Right atrium auricular region (tissue), 2 donors: Measurements from ENCODE around the gene COL23A1. TPM values are rescaled to one million over a fixed set of nuclear protein-coding genes. Genes with fewer than 3 reads are reported as not detected.

Experiments
- DNase-seq: peaks from one replicate; pipeline ENCODE4 v3.0.0-alpha.2; 2019; ENCODE audit warnings: low spot score
- H3K27ac ChIP-seq, 2 donors: fragments of 200-600 bp; sonication (generic); 1 replicate in 1 of 2; 2 replicates in 1 of 2; pipeline ENCODE4 v1.5.1; 2016 to 2019
- H3K27me3 ChIP-seq, 2 donors: fragments of 200-600 bp; sonication (generic); one replicate each; pipeline versions ENCODE4 v1.5.1 to v1.6.0; 2017 to 2019
- H3K36me3 ChIP-seq: fragments of 200-600 bp; sonication (generic); one replicate; pipeline ENCODE4 v1.5.1; 2016
- H3K4me1 ChIP-seq, 2 donors: fragments of 200-600 bp; sonication (generic); one replicate each; pipeline versions ENCODE4 v1.5.1 to v1.6.0; 2017 to 2019
- H3K4me3 ChIP-seq, 2 donors: fragments of 200-600 bp; sonication (generic); 1 replicate in 1 of 2; 2 replicates in 1 of 2; pipeline ENCODE4 v1.5.1; 2017 to 2019; ENCODE audit warnings: mild to moderate bottlenecking in 1 of 2, moderate library complexity in 1 of 2
- H3K9me3 ChIP-seq, 2 donors: fragments of 200-600 bp; sonication (generic); one replicate each; pipeline ENCODE4 v1.5.1; 2019
- total RNA-seq, 2 donors: library from RNA; depleted of rRNA; stranded (reverse); fragments of >200 nt; gene quantifications; one replicate each; pipeline ENCODE4 v1.1.0, GENCODE V29; 2016
- TF ChIP-seq, protein P1 (sequence below), 2 donors: fragments of 200-600 bp; sonication (generic); IDR thresholded peaks; one replicate each; pipeline ENCODE4 v1.5.1; 2019; ENCODE audit warnings: antibody characterized with exemption in 2 of 2

Gene COL23A1
- 1 to 10 TPM; 5.7 to 6.8 TPM for total RNA-seq

DNA sequence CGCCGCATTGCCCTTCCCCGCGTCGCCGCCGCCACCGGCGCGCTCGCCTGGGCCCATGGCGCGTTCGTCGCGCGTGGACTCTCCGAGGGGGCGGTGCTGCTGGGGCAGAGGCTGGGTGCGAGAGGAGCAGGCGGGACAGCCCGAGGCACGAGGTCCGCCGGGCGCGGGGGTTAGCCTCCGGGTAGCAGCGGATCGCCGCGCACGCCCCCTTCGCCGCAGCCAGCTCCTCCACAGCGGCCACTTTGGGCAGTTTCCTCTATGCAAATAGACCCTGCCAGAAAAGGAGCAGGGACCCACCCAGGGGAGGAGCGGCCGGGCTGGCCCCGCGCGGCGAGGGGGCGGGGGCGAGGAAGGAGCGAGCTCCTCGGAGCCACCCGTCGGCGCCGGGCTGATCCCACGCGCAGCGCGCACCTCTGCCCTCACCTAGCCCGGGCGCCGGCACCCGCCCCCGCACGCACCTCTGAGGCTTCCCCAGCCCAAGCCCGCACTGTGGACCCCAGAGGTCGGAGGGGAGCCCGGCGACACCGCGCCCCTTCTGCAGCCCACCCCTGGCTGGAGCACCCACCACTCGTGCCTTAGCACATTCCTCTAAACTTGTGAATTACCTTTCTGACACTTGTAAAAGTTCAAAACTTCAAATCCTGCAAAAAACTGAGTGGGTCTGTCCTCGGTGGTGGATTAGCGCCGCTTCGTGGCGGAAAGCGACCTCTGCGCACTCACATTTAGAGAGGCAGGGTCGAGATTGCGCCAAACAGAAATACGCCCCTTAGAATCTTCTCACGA, at the start of gene COL23A1:
COL23A1 (minus strand) TSS at position 253 of the 783 bp plus-strand sequence.
- H3K9me3 ChIP-seq, result peaks cover 0 to 9% of the 10 kb centered on the region in 2 donors
- H3K36me3 ChIP-seq, result no peaks in the 10 kb centered on the region
- peaks cover 0 to 20% of the 10 kb centered on the region in 2 donors for H3K4me1 ChIP-seq
- no peaks in the 10 kb centered on the region for H3K27me3 ChIP-seq
- DNase-seq, result no peak
- H3K4me3 ChIP-seq, result peak within 1 kb of the TSS; percentile 45 to 59
- TF ChIP-seq, protein P1, sequence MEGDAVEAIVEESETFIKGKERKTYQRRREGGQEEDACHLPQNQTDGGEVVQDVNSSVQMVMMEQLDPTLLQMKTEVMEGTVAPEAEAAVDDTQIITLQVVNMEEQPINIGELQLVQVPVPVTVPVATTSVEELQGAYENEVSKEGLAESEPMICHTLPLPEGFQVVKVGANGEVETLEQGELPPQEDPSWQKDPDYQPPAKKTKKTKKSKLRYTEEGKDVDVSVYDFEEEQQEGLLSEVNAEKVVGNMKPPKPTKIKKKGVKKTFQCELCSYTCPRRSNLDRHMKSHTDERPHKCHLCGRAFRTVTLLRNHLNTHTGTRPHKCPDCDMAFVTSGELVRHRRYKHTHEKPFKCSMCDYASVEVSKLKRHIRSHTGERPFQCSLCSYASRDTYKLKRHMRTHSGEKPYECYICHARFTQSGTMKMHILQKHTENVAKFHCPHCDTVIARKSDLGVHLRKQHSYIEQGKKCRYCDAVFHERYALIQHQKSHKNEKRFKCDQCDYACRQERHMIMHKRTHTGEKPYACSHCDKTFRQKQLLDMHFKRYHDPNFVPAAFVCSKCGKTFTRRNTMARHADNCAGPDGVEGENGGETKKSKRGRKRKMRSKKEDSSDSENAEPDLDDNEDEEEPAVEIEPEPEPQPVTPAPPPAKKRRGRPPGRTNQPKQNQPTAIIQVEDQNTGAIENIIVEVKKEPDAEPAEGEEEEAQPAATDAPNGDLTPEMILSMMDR (IDR thresholded peaks at IDR 0.05), result peak; percentile 54 to 82
- peak within 1 kb of the TSS; percentile 61 to 68 for H3K27ac ChIP-seq

DNA sequence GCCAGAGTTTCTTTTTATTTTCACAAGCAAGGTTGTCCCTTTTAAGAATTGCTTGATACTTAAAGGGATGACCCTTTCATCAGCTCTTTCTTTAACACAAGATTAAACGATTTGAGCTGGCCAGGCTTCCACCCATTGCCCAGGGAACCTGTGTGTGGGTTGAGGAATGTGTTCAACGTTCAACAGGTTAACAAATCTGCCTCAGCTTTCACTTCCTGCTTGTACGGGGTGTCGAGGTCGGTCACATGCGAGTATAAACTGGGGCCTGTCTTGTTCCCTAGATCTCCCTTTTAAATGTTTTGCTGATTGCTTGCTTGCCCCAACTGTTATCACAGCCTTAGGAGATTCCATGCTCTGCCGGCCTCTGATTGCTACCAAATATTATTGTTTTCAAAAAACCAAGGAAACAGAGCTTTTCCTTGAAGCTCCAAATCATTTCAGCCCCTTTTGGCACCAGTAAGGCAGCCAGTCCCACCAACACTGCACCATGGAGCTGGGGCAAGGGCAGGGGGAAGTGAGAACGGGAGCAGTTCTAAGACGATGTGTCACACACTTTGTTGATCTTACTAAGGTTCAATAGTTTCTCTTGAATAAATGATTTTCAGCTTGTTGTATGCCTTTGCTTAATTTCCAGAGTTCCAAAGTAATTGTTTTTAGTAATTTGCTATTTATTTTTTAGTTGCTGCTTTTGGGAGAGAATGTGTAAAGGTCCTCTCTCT, 47.3 kb upstream of the COL23A1 start:
- H3K27me3 ChIP-seq, result no peaks in the 10 kb centered on the region
- no peaks in the 10 kb centered on the region for H3K4me1 ChIP-seq
- DNase-seq, result no peak
- H3K9me3 ChIP-seq, result no peaks in the 10 kb centered on the region
- H3K27ac ChIP-seq, result no peak overlapping the region
- TF ChIP-seq, protein P1 (IDR thresholded peaks at IDR 0.05), result no peak
- no peak overlapping the region for H3K4me3 ChIP-seq
- no peaks in the 10 kb centered on the region for H3K36me3 ChIP-seq

DNA sequence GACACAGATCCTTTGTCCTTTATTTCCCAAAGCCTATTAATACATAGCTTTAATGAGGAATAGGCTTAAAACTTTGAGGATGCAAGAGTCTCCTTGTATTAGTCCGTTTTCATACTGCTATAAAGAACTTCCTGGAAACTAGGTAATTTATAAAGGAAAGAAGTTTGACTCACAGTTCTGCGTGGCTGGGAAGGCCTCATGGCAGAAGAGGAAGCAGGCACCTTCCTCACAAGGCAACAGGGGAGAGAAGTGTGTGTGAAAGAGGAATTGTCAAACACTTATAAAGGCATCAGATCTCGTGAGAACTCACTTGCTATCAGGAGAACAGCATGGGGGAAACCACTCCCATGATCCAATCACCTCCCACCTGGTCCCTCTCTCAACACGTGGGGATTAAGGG, 42.1 kb upstream of the COL23A1 start:
- no peaks in the 10 kb centered on the region for H3K4me1 ChIP-seq
- H3K4me3 ChIP-seq, result no peak overlapping the region
- no peaks in the 10 kb centered on the region for H3K27me3 ChIP-seq
- H3K27ac ChIP-seq, result no peak overlapping the region
- H3K9me3 ChIP-seq, result no peaks in the 10 kb centered on the region
- H3K36me3 ChIP-seq, result no peaks in the 10 kb centered on the region
- DNase-seq, result no peak
- TF ChIP-seq, protein P1 (IDR thresholded peaks at IDR 0.05), result no peak

DNA sequence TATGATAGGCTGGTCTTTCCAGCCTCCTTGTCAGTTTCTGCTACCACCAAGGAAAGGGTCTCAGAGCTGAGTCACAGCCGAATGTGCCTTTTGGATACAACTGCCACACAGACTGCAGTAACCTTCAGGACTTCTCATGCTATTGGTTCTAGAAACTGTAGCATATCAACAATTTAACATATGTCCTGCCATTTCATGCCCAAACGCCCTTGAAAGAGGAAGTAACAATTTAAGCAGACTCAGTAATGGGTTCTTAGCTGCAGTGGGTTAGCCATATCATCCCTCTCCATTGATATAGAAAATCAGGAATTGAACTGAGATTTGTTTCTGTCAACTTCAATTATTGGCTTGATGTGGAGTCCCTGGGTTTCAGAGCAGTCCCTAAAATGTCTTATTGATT, 40.8 kb upstream of the COL23A1 start:
- Histone ChIP-seq H3K36me3 (no peaks in the 10 kb centered on the region), H3K9me3 (no peaks in the 10 kb centered on the region), H3K4me3 (no peak overlapping the region), H3K4me1 (no peaks in the 10 kb centered on the region), H3K27me3 (no peaks in the 10 kb centered on the region), H3K27ac (no peak overlapping the region)
- TF ChIP-seq, protein P1 (IDR thresholded peaks at IDR 0.05), result no peak
- DNase-seq, result no peak

DNA sequence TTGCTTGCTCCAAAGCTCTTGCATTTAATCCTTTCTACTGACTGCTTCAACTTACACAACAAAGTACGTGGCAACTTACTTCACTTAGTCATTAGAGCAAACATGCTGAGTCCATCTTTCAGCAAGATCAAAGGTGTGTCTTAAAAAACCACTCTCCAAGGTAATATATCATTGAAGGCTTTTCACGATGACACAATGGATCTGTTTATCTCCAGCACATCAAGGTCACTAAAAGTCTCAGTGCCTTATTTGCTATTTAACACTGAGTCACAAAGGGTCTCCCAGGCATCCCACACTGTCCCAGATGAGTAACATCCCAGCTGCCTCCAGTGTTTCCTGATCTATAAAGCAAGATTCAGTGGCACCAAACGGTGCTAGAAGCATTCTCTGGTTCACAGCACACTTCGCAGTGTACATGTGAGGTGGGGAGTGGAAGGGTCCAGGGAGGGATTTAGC, 40.3 kb upstream of the COL23A1 start:
- no peak overlapping the region for H3K4me3 ChIP-seq
- DNase-seq, result no peak
- TF ChIP-seq, protein P1 (IDR thresholded peaks at IDR 0.05), result no peak

More for the DNA sequence above, 40.3 kb upstream of the COL23A1 start:
- no peak overlapping the region for H3K27ac ChIP-seq
- no peaks in the 10 kb centered on the region for H3K4me1 ChIP-seq
- no peaks in the 10 kb centered on the region for H3K27me3 ChIP-seq
- no peaks in the 10 kb centered on the region for H3K36me3 ChIP-seq
- H3K9me3 ChIP-seq, result no peaks in the 10 kb centered on the region
